Endothelial cell of umbilical vein (primary cell): ENCODE data around the gene HPSE2. TPM values are rescaled to one million over a fixed set of nuclear protein-coding genes. Genes with fewer than 3 reads are reported as not detected.

ENCODE experiments used
- BruUV-seq: library from RNA; stranded (reverse); fragments of 400-500 nt; replicated peaks from 2 replicates; lab custom pipeline; 2021; lab: Mats Ljungman, UMichigan
- CTCF ChIA-PET: fragments of 300-600, 350-600 bp; sonication (Branson Sonifier 250); formaldehyde crosslinking; loops from one replicate; lab custom pipeline; 2021; ENCODE audit warnings: antibody characterized with exemption, inconsistent platforms; lab: Charles Lee
- POLR2A ChIA-PET: fragments of 300-600, 350-600 bp; sonication (Branson Sonifier 250); formaldehyde crosslinking; loops from one replicate; lab custom pipeline; 2021; ENCODE audit warnings: antibody characterized with exemption, inconsistent platforms; lab: Charles Lee
- DNase-seq: peaks from one replicate; pipeline ENCODE4 v3.0.0-alpha.2; 2011; ENCODE audit warnings: low read depth, low spot score
- FAIRE-seq: peaks from 2 replicates; lab custom pipeline; 2011; peaks lifted over from hg19 to GRCh38; lab: Jason Lieb, UNC
- H2AFZ ChIP-seq: 2 replicates; pipeline ENCODE4 v1.6.0; 2012; ENCODE audit warnings: low read depth, low read length, control low read depth, inconsistent platforms
- H3K27ac ChIP-seq: 2 replicates; pipeline ENCODE4 v1.5.1; 2011; ENCODE audit warnings: low read depth, mild to moderate bottlenecking, control low read depth, low read length, moderate library complexity; ENCODE audit not compliant: insufficient read depth
- H3K27me3 ChIP-seq, 2 experiments: 2 replicates each; pipeline versions ENCODE4 v1.6.0 to v1.6.1; 2011; ENCODE audit warnings: low read length in 2 of 2, mixed read lengths in 1 of 2; ENCODE audit not compliant: control insufficient read depth in 2 of 2, insufficient read depth in 2 of 2
- H3K36me3 ChIP-seq, 2 experiments: 2 replicates in 1 of 2; 3 replicates in 1 of 2; pipeline ENCODE4 v1.5.1; 2011; ENCODE audit warnings: low read length in 2 of 2, mild to moderate bottlenecking in 1 of 2, moderate library complexity in 1 of 2; ENCODE audit not compliant: control insufficient read depth in 2 of 2, insufficient read depth in 2 of 2; ENCODE audit errors: extremely low read depth in 1 of 2
- H3K4me1 ChIP-seq: 3 replicates; pipeline ENCODE4 v1.5.1; 2011; ENCODE audit warnings: mild to moderate bottlenecking, low read length; ENCODE audit not compliant: control insufficient read depth, insufficient read depth; ENCODE audit errors: extremely low read depth
- H3K4me2 ChIP-seq: 2 replicates; pipeline ENCODE4 v1.6.1; 2011; ENCODE audit warnings: low read length, control low read depth, mixed read lengths; ENCODE audit not compliant: insufficient read depth
- H3K4me3 ChIP-seq, 3 experiments: fragments of 200-600 bp in 1 of 3; sonication (generic), shearing (Covaris generic) in 1 of 3; replicated peaks in 1 of 3; 2 replicates each; pipeline ENCODE4 v1.5.1; 2011 to 2016; ENCODE audit warnings: control low read depth in 3 of 3, low read length in 3 of 3, mild to moderate bottlenecking in 2 of 3, inconsistent platforms in 1 of 3, low read depth in 1 of 3, moderate library complexity in 1 of 3; ENCODE audit not compliant: insufficient read depth in 1 of 3
- H3K79me2 ChIP-seq: 2 replicates; pipeline ENCODE4 v1.6.0; 2012; ENCODE audit warnings: low read length, inconsistent platforms; ENCODE audit not compliant: control insufficient read depth, insufficient read depth
- H3K9ac ChIP-seq: replicated peaks from 2 replicates; pipeline ENCODE3; 2011; ENCODE audit warnings: low read length, control low read depth; ENCODE audit not compliant: insufficient read depth; ENCODE audit errors: extremely low read depth
- H3K9me1 ChIP-seq: replicated peaks from 3 replicates; pipeline ENCODE4 v1.6.0; 2011; ENCODE audit warnings: mild to moderate bottlenecking, low read length; ENCODE audit not compliant: control insufficient read depth, insufficient read depth; ENCODE audit errors: extremely low read depth
- H3K9me3 ChIP-seq: replicated peaks from 2 replicates; pipeline ENCODE4 v1.5.1; 2012; ENCODE audit warnings: low read length, inconsistent platforms; ENCODE audit not compliant: control insufficient read depth, insufficient read depth
- H4K20me1 ChIP-seq: replicated peaks from 2 replicates; pipeline ENCODE3; 2011; ENCODE audit warnings: mild to moderate bottlenecking, low read length; ENCODE audit not compliant: control insufficient read depth, insufficient read depth; ENCODE audit errors: extremely low read depth
- CTCF ChIP-seq, 2 donors: IDR thresholded peaks; 1 replicate in 1 of 2; 2 replicates in 1 of 2; pipeline ENCODE4 v1.5.1; 2011; ENCODE audit warnings: low read length in 2 of 2, mild to moderate bottlenecking in 2 of 2, moderate library complexity in 2 of 2, control low read depth in 1 of 2, inconsistent platforms in 1 of 2, low read depth in 1 of 2; ENCODE audit not compliant: insufficient read depth in 1 of 2; ENCODE audit errors: extremely low read depth in 1 of 2
- EZH2 ChIP-seq: IDR thresholded peaks from 2 replicates; pipeline ENCODE4 v1.6.1; 2012; ENCODE audit warnings: borderline replicate concordance, low read depth, mild to moderate bottlenecking, moderate library complexity, low read length, inconsistent platforms; ENCODE audit not compliant: severe bottlenecking
- FOS ChIP-seq: IDR thresholded peaks from 2 replicates; pipeline ENCODE4 v1.6.1; 2011; ENCODE audit warnings: mild to moderate bottlenecking, low read length, moderate library complexity, borderline replicate concordance; ENCODE audit not compliant: insufficient read depth
- GATA2 ChIP-seq: IDR thresholded peaks from 2 replicates; pipeline ENCODE4 v1.7.0; 2011; ENCODE audit warnings: low read depth, mild to moderate bottlenecking, moderate library complexity, mixed read lengths, low read length; ENCODE audit not compliant: insufficient read length, insufficient read depth
- JUN ChIP-seq: IDR thresholded peaks from 2 replicates; pipeline ENCODE4 v1.6.1; 2011; ENCODE audit warnings: borderline replicate concordance, low read depth; ENCODE audit not compliant: insufficient read length, insufficient read depth
- MAX ChIP-seq: IDR thresholded peaks from 2 replicates; pipeline ENCODE4 v1.6.1; 2011; ENCODE audit not compliant: insufficient read depth, insufficient read length
- MYC ChIP-seq: IDR thresholded peaks from one replicate; pipeline ENCODE4 v1.6.1; 2011; ENCODE audit warnings: mild to moderate bottlenecking, low read depth, low read length
- POLR2A ChIP-seq: IDR thresholded peaks from 2 replicates; pipeline ENCODE4 v1.6.1; 2012; ENCODE audit warnings: low read depth, mild to moderate bottlenecking, control low read depth, low read length
- POLR2AphosphoS5 ChIP-seq: IDR thresholded peaks from 2 replicates; pipeline ENCODE4 v1.6.1; 2012; ENCODE audit warnings: low read depth, mild to moderate bottlenecking, control low read depth, low read length, moderate library complexity; ENCODE audit not compliant: insufficient read depth
- dilution Hi-C: fragments of 300-500 bp; cut with MboI; formaldehyde crosslinking; loops from one replicate; pipeline ENCODE4 v1.15.0; 2019; ENCODE audit warnings: low sequenced_read_pairs; ENCODE audit not compliant: extremely low pct_ligation_motif_present
- intact Hi-C: fragments of 100-400 bp; cut with micrococcal nuclease; formaldehyde crosslinking; loops from one replicate; pipeline ENCODE4 v1.10.0; 2022
- polyA plus RNA-seq, 4 experiments: library from polyadenylated mRNA; depleted of rRNA in 3 of 4; stranded (reverse) in 3 of 4; unstranded in 1 of 4; fragments of >200 nt; gene quantifications; 2 replicates each; pipeline versions ENCODE4 v1.2.1 to v1.2.3, GENCODE V29; 2011 to 2012; ENCODE audit warnings: missing spikeins in 1 of 4
- total RNA-seq: library from RNA; stranded (reverse); gene quantifications from 2 replicates; pipeline ENCODE4 v1.2.3, GENCODE V29; 2021

The HPSE2 gene
- total and polyA plus RNA-seq, 2 donors (not counting 3 experiments of a cell fraction or from before 2014, with no cell fraction given), result not detected

DNA sequence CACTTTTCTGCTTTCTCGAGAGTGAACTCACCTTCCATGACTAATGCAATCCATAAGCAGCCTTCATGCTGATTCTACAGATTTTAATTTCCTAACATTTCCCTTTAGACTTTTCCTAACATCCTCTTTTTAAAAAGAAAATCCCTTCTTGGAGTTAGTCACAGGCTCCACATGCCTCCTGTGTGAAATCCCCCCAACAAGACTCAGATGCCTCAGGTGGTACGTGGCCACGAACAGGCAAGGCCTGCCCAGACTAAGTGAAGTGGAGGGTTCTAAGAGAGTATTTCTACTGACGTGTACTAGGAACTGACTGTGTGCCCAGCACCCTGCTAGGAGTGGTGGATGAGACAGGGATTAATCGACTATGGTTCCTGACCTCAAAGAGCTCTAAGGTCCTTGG is 663.1 kb downstream of the HPSE2 start:
- no peak for FAIRE-seq
- Histone ChIP-seq H4K20me1 (no peaks in the 10 kb centered on the region), H3K9ac (no peak overlapping the region), H3K4me3 (no peak overlapping the region), H3K4me2 (no peak overlapping the region), H3K9me3 (no peaks in the 10 kb centered on the region), H3K36me3 (no peaks in the 10 kb centered on the region), H3K4me1 (no peaks in the 10 kb centered on the region), H3K27ac (no peak overlapping the region), H3K79me2 (no peaks in the 10 kb centered on the region), H2AFZ (no peak overlapping the region), H3K27me3 (no peaks in the 10 kb centered on the region), H3K9me1 (no peaks in the 10 kb centered on the region)
- no TSS peak for BruUV-seq
- CTCF ChIA-PET, result interaction anchor here (1.3 kb wide), 1 partner anchor 105 kb away, joined by 3 read pairs; no protein-coding TSS in a partner anchor
- POLR2A ChIA-PET, result no interaction called here
- no peak for DNase-seq
- no peak for TF ChIP-seq POLR2A
- TF ChIP-seq EZH2, result no peak
- TF ChIP-seq FOS, result no peak
- no peak for TF ChIP-seq GATA2
- TF ChIP-seq JUN, result no peak
- TF ChIP-seq CTCF (IDR thresholded peaks at IDR 0.05; ENCODE audit: extremely low read depth in 1 of 2, insufficient read depth in 1 of 2, low read depth in 1 of 2, low read length in 2 of 2), result no peak
- TF ChIP-seq MYC, result no peak
- TF ChIP-seq MAX, result no peak
- TF ChIP-seq POLR2AphosphoS5, result no peak
- intact Hi-C loops, result no loop called here
- dilution Hi-C loops, result no loop called here
